ENCODE measurements around the gene FOXP1. TPM values are rescaled to one million over a fixed set of nuclear protein-coding genes. Genes with fewer than 3 reads are reported as not detected.
A peak's percentile ranks its signal among the peaks of the same experiment; 100 is the strongest.

Gene FOXP1
- total RNA-seq, 1 donor from 2014 or later, result 27.3 TPM

- H3K4me3 ChIP-seq, result no peak overlapping the region
- H2AFZ ChIP-seq (replicated peaks), result no peak overlapping the region
- Mint-ChIP-seq H3K9me3 (no peaks in the 10 kb centered on the region), H3K27ac (peak overlapping the region; percentile 50), H3K4me3 (no peak overlapping the region), H3K4me1 (peaks cover 33% of the 10 kb centered on the region), H3K36me3 (peaks cover 11% of the 10 kb centered on the region), H3K27me3 (ENCODE audit: insufficient read depth, low read depth) (peaks cover 2% of the 10 kb centered on the region)
- no peaks in the 10 kb centered on the region for H3K9me3 ChIP-seq (ENCODE audit: low read depth)
- H3K27me3 ChIP-seq, result no peaks in the 10 kb centered on the region
- no peak overlapping the region for H3K4me2 ChIP-seq
- peaks cover 4% of the 10 kb centered on the region for H4K20me1 ChIP-seq (ENCODE audit: low read depth)
- no peak for DNase-seq (ENCODE audit: low spot score)
- no peaks in the 10 kb centered on the region for H3F3A ChIP-seq (ENCODE audit: low read depth)
- no peak overlapping the region for H3K9ac ChIP-seq
- H3K79me2 ChIP-seq (ENCODE audit: low read depth), result no peaks in the 10 kb centered on the region
- H3K36me3 ChIP-seq, result no peaks in the 10 kb centered on the region
- no peak overlapping the region for H3K27ac ChIP-seq
- TF ChIP-seq EZH2 (IDR thresholded peaks at IDR 0.05) (no peak), CTCF (IDR thresholded peaks at IDR 0.05) (no peak), EZH2phosphoT487 (IDR thresholded peaks at IDR 0.05) (no peak)
- no peaks in the 10 kb centered on the region for H3K4me1 ChIP-seq
Observed at GRCh38 chr3:71109241-71109976, 474.1 kb downstream of the FOXP1 start.

GRCh38 chr3:71107926-71108325 lies 475.6 kb downstream of the FOXP1 start:
- Mint-ChIP-seq H3K9me3 (no peaks in the 10 kb centered on the region), H3K27me3 (ENCODE audit: insufficient read depth, low read depth) (peaks cover 2% of the 10 kb centered on the region), H3K36me3 (peaks cover 11% of the 10 kb centered on the region), H3K4me1 (peaks cover 40% of the 10 kb centered on the region), H3K27ac (no peak overlapping the region), H3K4me3 (no peak overlapping the region)
- Histone ChIP-seq H3K79me2 (ENCODE audit: low read depth) (no peaks in the 10 kb centered on the region), H3K27ac (no peak overlapping the region), H3F3A (ENCODE audit: low read depth) (no peaks in the 10 kb centered on the region), H3K4me3 (no peak overlapping the region), H3K27me3 (no peaks in the 10 kb centered on the region), H3K36me3 (no peaks in the 10 kb centered on the region), H3K4me2 (no peak overlapping the region), H3K4me1 (no peaks in the 10 kb centered on the region), H3K9me3 (ENCODE audit: low read depth) (no peaks in the 10 kb centered on the region), H3K9ac (no peak overlapping the region), H2AFZ (replicated peaks) (no peak overlapping the region), H4K20me1 (ENCODE audit: low read depth) (no peaks in the 10 kb centered on the region)
- DNase-seq (ENCODE audit: low spot score), result no peak
- no peak for TF ChIP-seq EZH2 (IDR thresholded peaks at IDR 0.05)
- TF ChIP-seq EZH2phosphoT487 (IDR thresholded peaks at IDR 0.05), result no peak
- TF ChIP-seq CTCF (IDR thresholded peaks at IDR 0.05), result no peak

GRCh38 chr3:71104976-71105375 lies 478.6 kb downstream of the FOXP1 start:
- no peak overlapping the region for H3K27ac Mint-ChIP-seq
- H3K9ac ChIP-seq, result no peak overlapping the region
- no peak overlapping the region for H3K27ac ChIP-seq

More at GRCh38 chr3:71104976-71105375, 478.6 kb downstream of the FOXP1 start:
- Mint-ChIP-seq H3K27me3 (ENCODE audit: insufficient read depth, low read depth) (peaks cover 2% of the 10 kb centered on the region), H3K4me3 (no peak overlapping the region), H3K36me3 (no peaks in the 10 kb centered on the region), H3K9me3 (peaks cover 3% of the 10 kb centered on the region), H3K4me1 (peaks cover 55% of the 10 kb centered on the region)
- no peaks in the 10 kb centered on the region for H3K9me3 ChIP-seq (ENCODE audit: low read depth)
- no peaks in the 10 kb centered on the region for H3K27me3 ChIP-seq
- no peak overlapping the region for H3K4me2 ChIP-seq
- TF ChIP-seq EZH2 (IDR thresholded peaks at IDR 0.05), result no peak
- TF ChIP-seq EZH2phosphoT487 (IDR thresholded peaks at IDR 0.05), result no peak
- TF ChIP-seq CTCF (IDR thresholded peaks at IDR 0.05), result no peak
- H3F3A ChIP-seq (ENCODE audit: low read depth), result no peaks in the 10 kb centered on the region
- no peak for DNase-seq (ENCODE audit: low spot score)
- H3K4me1 ChIP-seq, result no peaks in the 10 kb centered on the region
- H4K20me1 ChIP-seq (ENCODE audit: low read depth), result no peaks in the 10 kb centered on the region
- H2AFZ ChIP-seq (replicated peaks), result no peak overlapping the region
- H3K4me3 ChIP-seq, result no peak overlapping the region
- H3K79me2 ChIP-seq (ENCODE audit: low read depth), result no peaks in the 10 kb centered on the region
- no peaks in the 10 kb centered on the region for H3K36me3 ChIP-seq

Data from neural progenitor cell (in vitro differentiated cells).